HG03342 (cell line): ENCODE measurements around the gene COL20A1.

Experiments
- ATAC-seq: cut with Tn5 transposase; IDR thresholded peaks from one replicate; pipeline ENCODE4 v1.9.1; 2021; ENCODE audit warnings: mild to moderate bottlenecking, moderate library complexity; ENCODE audit not compliant: unreplicated experiment

Gene COL20A1

DNA sequence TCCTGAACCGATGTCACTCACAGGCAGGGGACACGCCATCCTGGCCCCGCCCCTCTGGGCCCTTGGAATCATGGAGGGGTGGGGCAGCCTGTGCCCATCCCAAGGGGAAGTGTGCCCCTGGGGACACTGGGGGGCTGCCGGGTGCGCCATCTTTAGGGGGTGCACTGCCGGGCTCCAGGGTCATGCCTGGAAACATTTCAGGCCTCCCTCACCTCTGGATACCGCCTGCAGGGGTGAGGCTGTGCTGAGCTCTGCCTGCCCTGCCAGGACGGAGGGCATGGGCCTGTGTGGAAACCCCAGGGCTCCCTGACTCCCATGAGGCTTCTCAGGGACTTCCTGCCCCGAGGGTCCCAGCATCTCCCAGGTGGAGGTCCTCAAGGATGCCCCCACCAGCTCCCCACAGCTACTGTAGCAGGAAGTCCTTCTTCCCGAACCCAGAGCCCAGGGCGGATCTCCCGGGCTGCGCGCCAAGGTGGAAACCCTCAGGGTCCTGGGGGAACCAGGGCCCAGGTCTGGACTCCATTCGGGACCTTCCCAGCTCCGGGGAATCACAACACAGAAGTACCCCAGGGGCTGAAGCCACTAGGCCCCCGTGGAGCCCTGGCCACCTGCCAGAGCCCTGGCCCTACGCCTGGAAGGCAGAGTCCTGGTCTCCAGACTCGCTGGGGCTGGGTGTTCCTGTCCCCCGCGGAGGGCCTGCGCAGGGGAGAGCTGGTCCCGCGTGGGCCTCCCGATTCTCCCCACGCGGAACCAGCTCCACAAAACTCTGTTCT, 52.5 kb downstream of the COL20A1 start:
- ATAC-seq = no peak

GRCh38 chr20:63346131-63347080, 53.4 kb downstream of the COL20A1 start:
- ATAC-seq = no peak

- ATAC-seq = no peak
Observed at GRCh38 chr20:63347081-63347741, 54.2 kb downstream of the COL20A1 start.

- no peak for ATAC-seq
Observed at GRCh38 chr20:63347950-63348827, 55.2 kb downstream of the COL20A1 start.

- no peak for ATAC-seq
Observed at GRCh38 chr20:63348828-63349515, 56.0 kb downstream of the COL20A1 start.

DNA sequence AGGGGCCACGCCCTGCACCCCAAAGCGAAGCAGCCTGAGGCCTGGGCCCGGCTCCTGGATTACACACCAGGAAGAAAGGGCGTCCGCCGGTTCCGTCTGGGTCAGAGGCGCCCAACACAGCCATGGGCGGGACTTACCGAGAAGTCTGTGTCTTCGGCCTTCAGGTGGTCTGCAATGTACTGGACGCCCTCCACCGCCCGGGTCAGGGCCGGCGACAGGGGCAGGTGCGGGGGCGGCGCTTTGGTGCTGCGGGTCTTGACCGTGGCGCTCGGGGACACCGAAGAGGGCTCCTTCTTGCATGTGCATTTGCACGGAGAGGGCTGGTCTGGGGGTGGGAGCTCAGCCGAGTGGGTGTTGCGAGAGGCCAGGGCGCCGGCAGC, 56.5 kb downstream of the COL20A1 start:
- no peak for ATAC-seq

- no peak for ATAC-seq
Observed at GRCh38 chr20:63350196-63350595, 57.2 kb downstream of the COL20A1 start.

- ATAC-seq = no peak
Observed at GRCh38 chr20:63350597-63351325, 57.8 kb downstream of the COL20A1 start.

DNA sequence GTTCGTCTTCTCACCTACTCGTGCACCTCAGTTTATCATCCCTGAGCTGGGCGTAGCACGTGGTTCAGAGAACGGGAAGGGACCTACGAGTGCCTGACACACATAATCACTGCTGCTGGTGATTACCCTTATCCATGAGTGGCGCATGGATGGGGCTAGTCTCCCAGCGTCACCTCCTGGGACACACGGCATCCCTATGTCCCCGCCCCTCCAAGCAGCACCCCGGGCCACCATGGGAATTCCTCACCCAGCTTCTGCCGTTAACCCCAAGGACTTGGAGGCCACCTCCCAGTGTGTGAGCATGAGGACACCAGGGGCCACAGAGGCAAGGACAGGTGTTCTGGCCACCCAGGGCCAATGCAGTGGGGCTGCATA, 58.3 kb downstream of the COL20A1 start:
- ATAC-seq = no peak

DNA sequence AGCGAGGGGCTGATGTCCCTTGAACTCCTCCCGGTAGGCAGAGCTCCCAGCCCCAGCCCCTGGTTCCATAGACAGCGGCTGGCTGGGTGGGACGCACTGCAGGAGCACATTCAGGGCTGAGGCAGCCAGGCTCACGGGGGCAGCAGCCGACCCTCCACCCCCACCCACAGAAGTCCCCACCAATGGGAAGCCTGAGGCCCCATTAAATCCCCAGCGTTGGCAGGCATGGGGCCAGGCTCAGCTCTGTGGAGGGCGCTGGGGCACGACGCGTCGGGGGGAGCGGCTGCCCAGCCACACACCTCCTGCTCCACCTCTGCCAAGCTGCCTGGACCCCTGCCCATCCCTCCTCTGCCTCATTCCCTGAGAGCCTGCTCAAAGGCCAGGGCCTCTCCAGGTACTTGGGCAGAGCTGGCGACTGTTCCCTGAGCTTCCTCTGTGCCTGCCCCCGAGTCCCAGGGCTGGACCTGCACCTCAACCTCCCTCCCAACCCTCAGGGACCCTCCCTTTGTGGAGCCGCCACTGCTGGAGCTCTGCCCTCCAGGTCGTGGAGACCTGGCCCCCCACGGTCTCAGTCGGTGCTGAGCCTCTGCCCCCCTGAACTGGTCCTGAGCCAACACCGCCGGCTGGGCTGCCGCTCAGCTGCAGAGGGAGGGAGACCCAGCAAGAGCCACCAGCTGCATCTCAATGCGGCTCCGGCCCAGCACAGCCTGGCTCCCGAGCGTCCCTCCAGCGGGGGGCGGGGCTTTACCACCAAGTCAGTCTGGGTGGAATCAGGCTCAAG, 59.0 kb downstream of the COL20A1 start:
- no peak for ATAC-seq

GRCh38 chr20:63352811-63353221, 59.8 kb downstream of the COL20A1 start:
- no peak for ATAC-seq

- no peak for ATAC-seq
Observed at GRCh38 chr20:63354636-63355350, 61.8 kb downstream of the COL20A1 start.

GRCh38 chr20:63355781-63356295, 62.9 kb downstream of the COL20A1 start:
- no peak for ATAC-seq

DNA sequence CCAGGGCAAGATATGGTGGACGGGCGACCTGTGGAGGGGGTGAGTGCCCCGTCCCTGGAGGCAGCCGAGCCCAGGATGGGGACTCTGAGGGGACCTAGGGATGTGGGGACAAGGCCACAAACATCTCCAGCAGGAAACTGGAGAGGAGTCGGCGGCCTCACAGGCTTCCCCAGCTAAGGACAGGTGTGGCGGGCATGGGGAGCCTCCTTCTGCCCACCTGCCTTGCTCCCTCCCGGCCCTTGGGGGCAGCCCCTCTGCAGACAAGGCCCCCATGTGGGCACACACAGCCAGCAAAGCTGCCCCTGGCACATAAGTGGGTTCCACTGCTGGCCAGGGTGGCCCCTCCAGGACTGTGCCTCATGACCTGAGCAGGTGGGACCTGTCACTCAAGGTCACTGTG, 63.5 kb downstream of the COL20A1 start:
- ATAC-seq = no peak

DNA sequence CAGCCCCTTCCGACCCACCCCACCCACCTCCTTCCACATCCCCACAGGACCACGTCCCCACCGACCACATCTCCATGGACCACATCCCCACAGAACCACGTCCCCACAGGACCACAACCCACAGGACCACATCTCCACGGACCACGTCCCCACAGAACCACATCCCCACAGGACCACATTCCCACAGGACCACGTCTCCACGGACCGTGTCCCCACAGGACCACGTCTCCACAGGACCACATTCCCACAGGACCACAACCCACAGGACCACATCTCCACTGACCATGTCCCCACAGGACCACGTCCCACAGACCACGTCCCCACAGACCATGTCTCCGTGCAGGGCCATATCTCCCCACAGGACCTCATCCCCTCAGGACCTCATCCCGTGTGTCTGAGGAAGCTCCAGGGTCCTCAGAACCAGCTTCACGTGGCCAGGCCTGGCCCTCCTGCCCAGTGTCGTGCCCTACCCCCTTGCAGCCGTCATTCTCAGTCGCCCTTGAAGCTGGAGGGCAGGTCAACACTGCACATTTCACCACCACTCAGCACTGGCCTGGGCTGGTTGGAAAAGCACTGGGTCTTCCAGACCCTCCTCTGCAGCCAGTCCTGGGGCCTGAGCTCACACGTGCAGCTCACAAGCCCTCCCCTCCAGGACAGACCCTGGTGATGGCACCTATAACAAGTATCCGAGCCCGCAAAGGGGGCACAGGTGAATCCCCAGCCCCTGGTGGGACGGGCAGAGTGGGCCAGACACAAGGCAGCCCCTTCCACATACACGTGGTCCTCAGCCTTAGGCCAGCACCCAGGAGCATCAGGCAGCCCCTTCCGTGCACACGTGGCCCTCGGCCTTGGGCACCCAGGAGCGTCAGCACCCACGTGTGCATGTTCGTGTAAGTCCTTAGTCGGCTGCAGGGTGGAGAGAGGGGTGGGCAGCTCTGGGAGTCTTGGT, 64.2 kb downstream of the COL20A1 start:
- no peak for ATAC-seq
